Cortex of kidney (tissue), 1 donor: ENCODE measurements around the gene GPR183.

Experiments
- DNase-seq: peaks from one replicate; lab custom pipeline; 2025; lab: John Stamatoyannopoulos, UW

Gene GPR183

GRCh38 chr13:99339230-99339721 is 32.1 kb upstream of the GPR183 start:
- DNase-seq = no peak

- DNase-seq = no peak
Observed at GRCh38 chr13:99335603-99336002, 28.4 kb upstream of the GPR183 start.

GRCh38 chr13:99335087-99335486 is 27.9 kb upstream of the GPR183 start:
- DNase-seq = no peak

- no peak for DNase-seq
Observed at GRCh38 chr13:99334221-99334620, 27.0 kb upstream of the GPR183 start.

GRCh38 chr13:99332456-99332855 is 25.3 kb upstream of the GPR183 start:
- DNase-seq = no peak

GRCh38 chr13:99331881-99332293 is 24.7 kb upstream of the GPR183 start:
- no peak for DNase-seq

GRCh38 chr13:99330942-99331341 is 23.7 kb upstream of the GPR183 start:
- no peak for DNase-seq

GRCh38 chr13:99329477-99329876 is 22.3 kb upstream of the GPR183 start:
- DNase-seq = no peak

- no peak for DNase-seq
Observed at GRCh38 chr13:99327761-99328160, 20.6 kb upstream of the GPR183 start.

GRCh38 chr13:99327126-99327525 is 19.9 kb upstream of the GPR183 start:
- no peak for DNase-seq

- DNase-seq = no peak
Observed at GRCh38 chr13:99326012-99326411, 18.8 kb upstream of the GPR183 start.

- no peak for DNase-seq
Observed at GRCh38 chr13:99323488-99323887, 16.3 kb upstream of the GPR183 start.

GRCh38 chr13:99322297-99323103 is 15.3 kb upstream of the GPR183 start:
- no peak for DNase-seq

- DNase-seq = no peak
Observed at GRCh38 chr13:99321709-99322108, 14.5 kb upstream of the GPR183 start.

GRCh38 chr13:99320693-99321481 is 13.7 kb upstream of the GPR183 start:
- no peak for DNase-seq

- no peak for DNase-seq
Observed at GRCh38 chr13:99316657-99317256, 9.6 kb upstream of the GPR183 start.

- no peak for DNase-seq
Observed at GRCh38 chr13:99316224-99316623, 9.0 kb upstream of the GPR183 start.

- no peak for DNase-seq
Observed at GRCh38 chr13:99315186-99315585, 8.0 kb upstream of the GPR183 start.

GRCh38 chr13:99314640-99315176 is 7.5 kb upstream of the GPR183 start:
- no peak for DNase-seq

GRCh38 chr13:99313941-99314340 is 6.7 kb upstream of the GPR183 start:
- DNase-seq = no peak

GRCh38 chr13:99313501-99313900 is 6.3 kb upstream of the GPR183 start:
- no peak for DNase-seq

- DNase-seq = no peak
Observed at GRCh38 chr13:99312493-99312883, 5.3 kb upstream of the GPR183 start.
